Measurements from ENCODE around the gene SDHC. TPM values are rescaled to one million over a fixed set of nuclear protein-coding genes. Genes with fewer than 3 reads are reported as not detected.
"Not testable (repeated sequence)": the region's sequence is repeated elsewhere in the genome, so short reads cannot be mapped to it uniquely, and the experiment has no call there.

SDHC gene
- total RNA-seq, 1 experiment from 2014 or later, result 67.9 TPM

DNA sequence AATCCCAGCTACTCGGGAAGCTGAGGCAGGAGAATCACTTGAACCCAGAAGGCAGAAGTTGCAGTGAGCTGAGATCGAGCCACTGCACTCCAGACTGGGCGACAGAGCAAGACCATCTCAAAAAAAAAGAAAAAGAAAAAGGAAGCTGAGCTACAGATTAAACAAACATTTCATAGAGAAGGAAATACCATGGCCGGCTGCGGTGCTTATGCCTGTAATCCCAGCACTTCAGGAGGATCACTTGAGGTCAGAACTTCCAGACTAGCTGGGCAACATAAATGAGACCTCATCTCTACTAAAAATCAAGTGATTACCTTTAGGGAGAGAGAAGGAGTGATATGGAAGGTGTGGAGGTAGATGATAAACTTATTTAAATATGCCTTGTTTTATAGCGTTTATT is 67.5 kb downstream of the SDHC start:
- peak; percentile 19 for DNase-seq (ENCODE audit: low read depth)

DNA sequence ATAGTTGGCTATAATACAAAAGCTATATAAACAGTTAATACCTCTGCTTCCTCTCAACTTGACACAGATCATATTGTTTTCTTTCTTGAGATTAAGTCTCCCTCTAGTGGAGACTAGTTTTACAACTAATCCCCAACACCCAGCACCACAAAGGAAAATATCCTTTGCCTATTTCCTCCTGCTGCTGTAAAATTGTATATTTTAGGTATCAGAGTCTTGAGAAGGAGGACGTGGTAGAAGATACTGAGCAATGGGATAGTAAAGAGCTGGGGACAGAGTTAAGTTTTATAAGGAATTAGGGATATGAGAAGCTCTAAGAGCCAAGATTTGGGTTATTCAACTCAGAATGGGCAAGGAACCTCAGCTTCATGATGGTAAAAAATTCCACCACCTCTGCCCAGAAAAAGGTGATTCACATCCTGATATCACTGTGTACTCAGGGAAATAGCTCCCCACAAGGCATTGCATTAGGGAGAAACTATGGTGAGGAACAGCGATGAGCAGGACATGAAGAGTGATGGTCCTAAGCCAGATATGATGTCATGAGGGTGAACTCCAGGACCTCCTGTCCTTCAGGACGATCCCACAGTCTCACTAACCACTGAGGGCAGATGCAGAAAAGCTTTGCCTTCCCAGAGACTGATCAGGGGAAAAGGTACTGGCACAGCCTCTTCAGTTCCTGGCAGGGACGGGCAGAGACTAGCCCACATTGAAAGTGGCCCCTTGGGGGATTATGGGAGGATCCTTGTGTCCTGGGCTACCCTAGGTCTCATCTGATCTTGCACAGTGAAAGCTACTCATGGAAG is 68.2 kb downstream of the SDHC start:
- DNase-seq (ENCODE audit: low read depth), result peak; percentile 85

DNA sequence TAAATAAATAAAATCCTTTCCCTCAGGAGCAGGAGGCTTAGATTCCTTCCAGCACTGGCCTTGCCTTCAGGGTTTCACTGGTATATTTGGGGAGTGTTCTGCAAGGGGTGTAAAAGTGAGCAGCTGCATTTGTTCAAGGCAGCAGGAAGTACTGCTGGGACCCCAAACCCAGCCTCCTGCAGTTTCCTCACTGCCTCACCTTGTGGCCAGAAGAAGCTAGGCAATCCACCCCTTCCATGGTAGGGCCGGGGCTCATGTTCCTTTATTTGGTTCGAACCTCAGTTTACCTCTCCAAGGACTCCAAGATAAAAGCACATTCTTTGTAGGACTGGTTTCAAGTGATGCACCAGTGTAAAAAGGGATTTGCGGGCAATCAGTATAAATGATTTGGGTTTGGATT is 74.5 kb downstream of the SDHC start:
- DNase-seq (ENCODE audit: low read depth), result no peak

DNA sequence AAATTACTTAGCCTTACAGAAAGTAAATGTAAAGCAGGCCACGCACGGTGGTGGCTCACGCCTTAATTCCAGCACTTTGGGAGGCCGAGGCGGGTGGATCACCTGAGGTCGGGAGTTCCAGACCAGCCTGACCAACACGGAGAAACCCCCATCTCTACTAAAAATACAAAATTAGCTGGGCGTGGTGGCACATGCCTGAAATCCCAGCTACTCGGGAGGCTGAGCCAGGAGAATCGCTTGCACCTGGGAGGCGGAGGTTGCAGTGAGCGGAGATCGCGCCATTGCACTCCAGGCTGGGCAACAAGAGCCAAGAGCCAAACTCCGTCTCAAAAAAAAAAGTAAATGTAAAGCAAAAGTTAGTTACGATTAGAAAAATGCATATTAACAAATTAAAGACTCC is 75.0 kb downstream of the SDHC start:
- not testable (repeated sequence) for DNase-seq (ENCODE audit: low read depth)

DNA sequence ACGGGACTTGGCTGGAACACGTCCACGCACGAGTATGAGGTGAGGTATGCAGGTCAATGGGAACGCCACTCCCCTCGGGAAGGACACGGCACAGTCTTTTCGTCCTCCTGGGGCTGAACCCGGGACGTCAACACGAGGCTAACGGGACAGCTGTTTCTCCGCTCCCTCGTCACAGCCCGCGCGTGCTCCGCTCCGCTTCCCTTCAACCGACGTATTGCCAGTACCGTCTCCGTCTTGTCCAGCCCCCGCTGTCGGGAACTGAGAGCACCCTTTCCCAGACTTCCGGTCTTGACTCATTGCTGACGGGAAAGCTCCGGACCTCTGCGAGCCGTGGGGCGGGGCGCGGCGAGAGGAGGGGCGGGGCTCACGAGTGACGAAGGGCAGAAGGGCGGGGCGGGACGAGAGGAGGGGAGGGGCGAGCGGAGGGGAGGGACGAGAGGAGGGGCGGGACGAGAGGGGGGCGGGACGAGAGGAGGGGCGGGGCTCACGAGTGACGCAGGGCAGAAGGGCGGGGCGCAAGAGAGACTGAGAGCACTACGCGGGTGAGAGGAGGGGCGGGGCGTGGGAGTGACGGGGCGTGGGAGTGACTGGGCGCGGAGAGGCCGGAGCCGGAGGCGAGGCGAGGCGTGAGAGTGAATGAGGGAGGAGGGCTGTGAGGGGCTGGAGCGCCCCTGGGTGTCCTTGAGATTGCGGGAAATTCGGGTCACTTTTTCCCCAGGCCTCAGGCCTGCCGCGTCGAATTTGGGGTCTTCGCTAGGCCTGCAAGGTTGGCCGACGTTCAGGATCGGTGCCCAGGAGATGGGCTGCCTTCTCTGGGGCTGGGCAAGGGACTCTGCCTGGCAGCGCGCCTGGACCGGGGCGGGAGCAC is 75.7 kb downstream of the SDHC start:
- DNase-seq (ENCODE audit: low read depth), result peak; percentile 87

DNA sequence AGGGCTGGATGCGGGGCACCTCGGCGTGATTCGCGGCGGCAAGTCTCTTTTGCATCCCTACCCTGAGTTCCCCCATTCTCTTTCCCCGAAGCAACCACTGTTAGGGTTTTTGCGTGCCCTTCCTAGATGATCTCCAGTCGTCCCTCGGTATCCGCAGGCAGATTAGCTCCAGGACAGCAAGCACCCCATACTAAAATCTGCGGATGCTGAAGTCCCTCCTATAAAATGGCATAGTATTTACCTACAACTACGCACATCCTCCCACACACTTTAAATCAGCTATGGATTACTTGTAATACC is 76.3 kb downstream of the SDHC start:
- no peak for DNase-seq (ENCODE audit: low read depth)

DNA sequence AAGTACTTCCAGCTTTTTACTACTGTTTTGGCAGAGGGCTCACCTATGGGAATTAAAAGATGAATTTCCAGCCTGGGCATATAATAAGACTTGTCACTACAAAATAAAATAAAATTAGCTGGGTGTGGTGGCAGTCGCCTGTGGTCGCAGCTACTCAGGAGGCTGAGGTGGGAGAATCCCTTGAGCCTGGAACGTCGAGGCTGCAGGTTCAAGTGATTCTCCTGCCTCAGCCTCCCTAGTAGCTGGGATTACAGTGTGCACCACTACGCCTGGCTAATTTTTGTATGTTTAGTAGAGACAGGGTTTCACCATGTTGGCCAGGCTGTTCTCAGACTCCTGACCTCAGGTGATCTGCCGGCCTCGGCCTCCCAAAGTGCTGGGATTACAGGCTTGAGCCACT is 77.0 kb downstream of the SDHC start:
- not testable (repeated sequence) for DNase-seq (ENCODE audit: low read depth)

DNA sequence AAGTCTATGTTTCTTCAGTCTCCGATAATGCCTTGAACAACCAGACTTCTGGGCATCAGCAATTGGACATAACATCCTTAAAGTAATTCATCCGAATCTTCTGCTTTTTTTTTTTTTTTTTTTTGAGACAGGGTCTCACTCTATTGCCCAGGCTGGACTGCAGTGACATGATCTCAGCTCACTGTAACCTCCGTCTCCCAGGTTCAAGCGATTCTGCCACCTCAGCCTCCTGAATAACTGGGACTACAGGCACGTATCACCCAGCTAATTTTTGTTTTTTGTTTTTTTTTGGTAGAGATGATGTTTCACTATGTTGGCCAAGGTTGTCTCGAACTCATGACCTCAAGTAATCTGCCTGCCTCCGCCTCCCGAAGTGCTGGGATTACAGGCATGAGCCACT is 77.4 kb downstream of the SDHC start:
- no peak for DNase-seq (ENCODE audit: low read depth)

DNA sequence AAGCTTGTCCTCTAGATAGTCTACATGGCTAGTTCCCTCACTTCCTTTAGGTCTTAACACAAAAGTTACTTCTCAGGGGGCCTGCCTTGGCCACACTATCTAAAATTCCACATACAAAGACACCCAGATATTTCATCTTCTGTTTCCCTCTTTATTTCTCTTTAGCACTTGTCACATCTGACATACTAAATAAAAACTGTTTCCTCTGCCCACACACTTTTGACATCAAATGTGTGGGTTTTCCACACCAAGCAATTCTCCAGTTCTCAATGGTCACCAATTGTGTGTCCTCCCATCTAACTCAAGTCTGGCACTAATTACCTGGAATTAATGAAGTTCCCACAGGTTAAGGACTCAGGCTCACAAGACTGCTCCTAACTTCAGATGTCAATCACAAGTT is 79.0 kb downstream of the SDHC start:
- no peak for DNase-seq (ENCODE audit: low read depth)

DNA sequence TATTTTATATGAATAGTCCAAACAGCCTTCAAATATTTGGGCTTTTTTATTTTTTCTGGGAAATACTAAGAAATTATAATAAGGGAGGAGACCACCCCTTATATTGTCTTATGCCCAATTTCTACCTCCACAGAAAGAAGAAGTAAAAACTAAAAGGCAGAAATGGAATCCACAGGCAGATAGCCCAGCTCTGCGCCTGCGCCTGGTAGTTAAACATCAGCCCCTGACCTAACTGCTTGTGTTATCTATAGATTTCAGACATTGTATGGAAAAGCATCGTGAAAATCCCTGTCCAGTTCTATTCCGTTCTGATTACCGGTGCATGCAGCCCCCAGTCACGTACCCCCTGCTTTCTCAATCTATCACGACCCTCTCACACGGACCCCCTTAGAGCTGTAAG is 82.9 kb downstream of the SDHC start:
- DNase-seq (ENCODE audit: low read depth), result not testable (repeated sequence)

DNA sequence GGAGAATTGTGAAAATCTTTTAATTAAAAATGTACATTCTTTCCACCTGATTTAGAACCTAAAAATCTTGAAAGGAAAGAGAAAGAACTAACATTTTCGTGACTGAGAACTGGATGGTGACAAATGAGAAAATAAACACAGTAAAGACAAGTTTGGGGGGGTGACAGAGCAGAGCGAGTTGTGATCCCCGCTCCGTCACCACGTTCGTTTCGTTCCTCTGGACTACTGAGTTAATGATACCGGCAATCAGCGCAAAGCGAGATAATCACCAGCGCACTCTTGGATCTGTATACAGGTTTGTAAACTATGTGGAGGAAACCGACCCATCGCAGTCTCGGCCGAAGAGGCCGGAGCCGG is 84.7 kb downstream of the SDHC start:
- DNase-seq (ENCODE audit: low read depth), result no peak

DNA sequence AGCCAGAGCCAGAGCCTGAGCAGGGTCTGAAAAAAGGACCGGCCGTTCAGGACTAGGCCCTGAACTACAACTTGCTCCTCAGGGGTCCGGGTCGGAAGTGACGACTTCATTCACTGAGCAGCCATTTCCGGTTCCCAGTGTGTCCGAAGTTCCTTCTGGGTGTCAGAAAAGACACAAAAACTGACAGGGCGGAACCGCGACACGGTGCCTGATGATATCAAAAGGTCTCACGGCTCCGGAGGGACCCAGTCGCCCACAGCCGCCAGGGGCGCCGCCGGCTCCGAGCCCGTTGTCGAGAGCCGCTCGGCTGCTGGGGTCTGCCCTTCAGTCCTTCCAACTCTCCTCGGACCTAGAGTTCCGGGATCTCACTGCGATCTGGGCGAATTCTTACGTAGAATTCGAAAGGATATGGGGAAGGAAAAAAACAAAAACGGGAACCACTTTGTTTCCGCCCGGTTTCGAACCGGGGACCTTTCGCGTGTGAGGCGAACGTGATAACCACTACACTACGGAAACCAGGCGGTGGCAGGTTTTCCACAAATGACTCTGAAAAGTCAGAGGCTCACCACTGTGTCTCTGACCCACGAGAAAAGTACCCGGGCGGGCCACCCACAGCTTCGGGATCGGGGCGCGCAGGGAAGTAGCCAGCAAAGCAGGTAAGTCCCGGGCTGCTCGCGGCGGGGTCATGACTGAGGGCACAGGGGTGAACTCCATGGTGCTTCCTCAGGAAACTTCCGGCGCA is 85.2 kb downstream of the SDHC start:
- DNase-seq (ENCODE audit: low read depth), result peak; percentile 95

DNA sequence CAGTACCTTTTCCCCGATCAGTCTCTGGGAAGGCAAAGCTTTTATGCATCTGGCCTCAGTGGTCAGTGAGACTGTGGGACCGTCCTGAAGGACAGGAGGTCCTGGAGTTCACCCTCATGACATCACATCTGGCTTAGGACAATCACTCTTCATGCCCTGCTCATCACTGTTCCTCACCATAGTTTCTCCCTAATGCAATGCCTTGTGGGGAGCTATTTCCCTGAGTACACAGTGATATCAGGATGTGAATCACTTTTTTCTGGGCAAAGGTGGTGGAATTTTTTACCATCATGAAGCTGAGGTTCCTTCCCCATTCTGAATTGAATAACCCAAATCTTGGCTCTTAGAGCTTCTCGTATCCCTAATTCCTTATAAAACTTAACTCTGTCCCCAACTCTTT is 88.3 kb downstream of the SDHC start:
- DNase-seq (ENCODE audit: low read depth), result peak; percentile 39

DNA sequence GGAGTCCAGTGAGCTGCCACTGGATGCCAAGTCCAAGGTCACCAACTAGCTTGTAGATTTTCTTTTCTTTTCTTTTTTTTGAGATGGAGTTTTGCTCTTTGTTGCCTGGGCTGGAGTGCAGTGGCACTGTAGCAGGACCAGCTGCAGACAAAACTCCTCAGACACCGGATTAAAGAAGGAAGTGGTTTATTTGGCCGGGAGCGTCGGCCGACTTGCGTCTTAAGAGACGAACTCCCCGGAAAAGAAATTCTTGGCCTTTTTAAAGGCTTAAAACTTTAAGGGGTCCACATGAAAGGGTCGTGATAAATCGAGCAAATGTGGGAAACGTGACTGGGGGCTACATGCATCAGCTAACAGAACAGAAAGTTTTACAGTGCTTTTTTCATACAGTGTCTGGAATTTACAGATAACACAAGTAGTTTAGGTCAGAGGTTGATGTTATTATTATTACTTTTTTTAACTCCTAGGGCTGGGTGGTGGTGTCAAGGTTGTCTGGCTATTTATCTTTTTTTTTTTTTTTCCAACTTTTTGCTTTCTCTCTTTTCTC is 89.9 kb downstream of the SDHC start:
- DNase-seq (ENCODE audit: low read depth), result no peak

DNA sequence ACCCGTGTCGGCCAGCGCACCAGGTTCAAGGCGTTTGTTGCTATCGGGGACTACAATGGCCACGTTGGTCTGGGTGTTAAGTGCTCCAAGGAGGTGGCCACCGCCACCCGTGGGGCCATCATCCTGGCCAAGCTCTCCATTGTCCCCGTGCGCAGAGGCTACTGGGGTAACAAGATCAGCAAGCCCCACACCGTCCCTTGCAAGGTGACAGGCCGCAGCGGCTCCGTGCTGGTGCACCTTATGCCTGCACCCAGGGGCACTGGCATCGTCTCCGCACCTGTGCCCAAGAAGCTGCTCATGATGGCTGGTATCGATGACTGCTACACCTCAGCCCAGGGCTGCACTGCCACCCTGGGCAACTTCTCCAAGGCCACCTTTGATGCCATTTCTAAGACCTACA is 92.4 kb downstream of the SDHC start:
- not testable (repeated sequence) for DNase-seq (ENCODE audit: low read depth)

DNA sequence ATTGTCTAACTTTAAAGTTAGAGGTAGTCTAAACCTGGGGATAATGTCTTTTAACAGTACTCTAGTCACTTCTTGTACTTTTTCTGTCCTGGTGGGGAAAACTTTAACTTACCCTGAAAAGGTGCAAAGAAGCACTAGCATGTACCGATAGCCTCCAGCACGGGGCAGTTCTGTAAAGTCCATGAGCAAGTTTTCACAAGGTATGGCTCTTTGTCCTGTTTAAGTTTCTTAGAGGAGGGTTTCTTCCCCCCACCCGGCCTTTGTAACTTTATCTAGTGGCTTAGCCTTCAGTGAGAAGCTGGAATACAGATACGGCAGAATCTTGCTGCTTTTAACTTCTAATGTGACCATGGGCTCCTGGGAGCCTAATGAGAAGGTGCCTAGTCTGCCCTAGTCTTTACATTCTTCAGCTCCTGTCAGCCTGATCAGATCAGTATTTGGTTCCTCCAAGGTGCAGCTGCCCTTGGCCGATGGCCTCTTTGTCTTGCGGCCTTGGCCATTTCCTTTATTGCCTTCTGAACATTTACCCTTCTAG is 93.3 kb downstream of the SDHC start:
- no peak for DNase-seq (ENCODE audit: low read depth)

DNA sequence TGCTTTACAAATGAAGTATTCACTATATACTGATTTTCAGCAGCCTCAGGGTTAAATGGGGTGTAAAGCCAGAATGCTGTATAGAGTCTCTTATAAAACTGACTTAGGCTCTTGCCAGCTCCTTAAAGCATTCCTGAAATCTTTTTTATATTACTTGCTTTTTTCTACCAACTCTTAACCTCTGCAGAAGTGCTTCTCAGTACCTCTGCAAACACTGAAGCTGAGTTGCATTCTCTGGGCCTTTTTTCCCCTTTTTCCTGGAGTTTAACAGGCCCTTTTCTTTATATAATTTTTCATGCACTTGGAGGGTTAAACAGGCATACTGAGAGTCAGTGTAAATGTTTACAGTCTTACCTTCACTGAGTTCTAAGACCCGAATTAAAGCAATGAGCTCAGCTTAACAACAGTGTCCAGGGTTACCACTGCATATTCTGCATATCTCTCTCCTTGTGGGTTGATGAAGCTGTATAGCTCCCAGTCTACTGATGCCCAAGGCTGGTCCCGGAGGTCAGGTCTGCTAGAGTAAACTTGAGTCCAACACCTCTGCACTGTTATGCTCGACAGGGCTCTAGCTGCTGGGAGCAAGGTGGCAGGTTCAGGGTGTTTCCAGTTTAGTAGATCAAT is 94.4 kb downstream of the SDHC start:
- DNase-seq (ENCODE audit: low read depth), result no peak

DNA sequence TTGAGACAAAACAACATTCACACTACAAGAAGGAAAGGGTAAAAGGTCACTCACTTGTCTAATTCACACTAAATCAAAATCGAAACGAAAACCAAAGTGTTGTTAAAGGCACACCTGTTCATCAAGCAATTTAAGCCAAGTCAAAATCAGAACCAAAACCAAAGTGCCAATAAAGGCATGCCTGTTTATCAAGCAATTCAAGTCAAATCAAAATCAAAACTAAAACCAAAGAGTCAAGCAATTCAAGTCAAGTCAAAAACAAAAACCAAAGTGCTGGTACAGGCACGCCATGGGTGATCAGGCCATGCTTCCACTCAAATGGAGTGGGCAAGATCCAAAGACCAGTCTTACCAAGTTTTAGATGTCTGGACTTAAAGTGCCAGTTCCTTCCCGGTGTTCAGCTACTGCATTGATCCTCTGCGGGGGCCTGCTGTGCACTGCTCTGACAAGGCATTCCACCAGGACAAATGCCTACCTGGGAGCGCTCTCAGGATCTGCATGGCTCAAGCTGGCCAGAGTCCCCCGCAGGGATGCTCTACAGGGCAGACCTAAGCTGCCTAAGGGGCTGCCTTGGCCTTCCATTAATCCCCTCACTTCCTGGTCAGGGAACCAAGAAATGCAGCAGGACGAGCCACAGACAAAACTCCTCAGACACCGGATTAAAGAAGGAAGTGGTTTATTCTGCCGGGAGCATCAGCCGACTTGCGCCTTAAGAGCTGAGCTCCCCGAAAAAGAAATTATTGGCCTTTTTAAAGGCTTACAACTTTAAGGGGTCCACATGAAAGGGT is 95.9 kb downstream of the SDHC start:
- not testable (repeated sequence) for DNase-seq (ENCODE audit: low read depth)

DNA sequence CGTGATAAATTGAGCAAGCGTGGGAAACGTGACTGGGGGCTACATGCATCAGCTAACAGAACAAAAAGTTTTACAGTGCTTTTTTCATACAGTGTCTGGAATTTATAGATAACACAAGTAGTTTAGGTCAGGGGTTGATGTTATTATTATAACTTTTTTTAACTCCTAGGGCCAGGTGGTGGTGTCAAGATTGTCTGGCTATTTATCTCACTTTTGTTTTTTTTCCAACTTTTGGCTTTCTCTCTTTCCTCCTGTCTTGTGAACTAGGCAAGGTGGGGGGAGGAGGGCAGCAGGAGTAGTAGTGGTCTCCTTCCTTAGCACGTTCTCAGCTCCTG is 96.4 kb downstream of the SDHC start:
- DNase-seq (ENCODE audit: low read depth), result not testable (repeated sequence)

Data from HT1080 (cell line).